Sigmoid colon (tissue), 7 donors: ENCODE results near the gene SERPINA5. TPM values are rescaled to one million over a fixed set of nuclear protein-coding genes. Genes with fewer than 3 reads are reported as not detected.

Source experiments
- DNase-seq: peaks from one replicate; pipeline ENCODE4 v3.0.0-alpha.2; 2019
- H3K27ac ChIP-seq, 4 donors: fragments of 200-600 bp; sonication (generic); one replicate each; pipeline ENCODE4 v1.5.1; 2016 to 2019; ENCODE audit warnings: mild to moderate bottlenecking in 1 of 4
- H3K27me3 ChIP-seq, 3 donors: fragments of 200-600 bp; sonication (generic); one replicate each; pipeline ENCODE4 v1.5.1; 2019; ENCODE audit warnings: mild to moderate bottlenecking in 1 of 3
- H3K36me3 ChIP-seq, 4 donors: fragments of 200-600 bp; sonication (generic); one replicate each; pipeline ENCODE4 v1.5.1; 2016 to 2019
- H3K4me1 ChIP-seq, 4 donors: fragments of 200-600 bp; sonication (generic); one replicate each; pipeline ENCODE4 v1.5.1; 2017 to 2019
- H3K4me3 ChIP-seq, 4 donors: fragments of 200-600 bp; sonication (generic); one replicate each; pipeline ENCODE4 v1.5.1; 2017 to 2019; ENCODE audit warnings: mild to moderate bottlenecking in 2 of 4, moderate library complexity in 1 of 4
- H3K9me3 ChIP-seq, 4 donors: fragments of 200-600 bp in 3 of 4; sonication (generic) in 3 of 4; one replicate each; pipeline versions ENCODE4 v1.5.1 to v1.6.1; 2013 to 2019
- EP300 ChIP-seq, 4 donors: sonication (generic); formaldehyde crosslinking; IDR thresholded peaks; one replicate each; pipeline ENCODE4 v1.6.1; 2017; ENCODE audit warnings: antibody characterized with exemption in 4 of 4
- POLR2A ChIP-seq, 2 donors: fragments of 450-650 bp; IDR thresholded peaks; one replicate each; pipeline ENCODE4 v1.6.1; 2016; ENCODE audit warnings: antibody characterized with exemption in 2 of 2, mild to moderate bottlenecking in 2 of 2, moderate library complexity in 2 of 2
- POLR2AphosphoS5 ChIP-seq, 4 donors: sonication (generic); formaldehyde crosslinking; IDR thresholded peaks; one replicate each; pipeline ENCODE4 v1.6.1; 2017; ENCODE audit warnings: antibody characterized with exemption in 4 of 4
- WGBS, 2 donors: extraction: QIAGEN DNeasy Blood & Tissue Kit; methylation state at CpG; one replicate each; pipeline ENCODE4 v1.1.7; 2013; 5-methylcytosine and 5-hydroxymethylcytosine counted together
- intact Hi-C: fragments of 100-400 bp; cut with DNase I; formaldehyde crosslinking; loops from one replicate; pipeline ENCODE4 v1.15.1; 2023
- polyA plus RNA-seq, 3 donors: library from polyadenylated mRNA; stranded (reverse); fragments of 200-250 nt; gene quantifications; one replicate each; pipeline ENCODE4 v1.2.3, GENCODE V29; 2013
- total RNA-seq, 4 donors: library from RNA; depleted of rRNA; stranded (reverse); fragments of >200 nt; gene quantifications; one replicate each; pipeline ENCODE4 v1.1.0, GENCODE V29; 2016
- TF ChIP-seq, protein P1 (sequence below), 4 experiments: fragments of 450-650 bp in 3 of 4; fragments of 200-600 bp in 1 of 4; IDR thresholded peaks; one replicate each; pipeline ENCODE4 v1.5.1; 2016 to 2019; ENCODE audit warnings: antibody characterized with exemption in 4 of 4, mild to moderate bottlenecking in 3 of 4, moderate library complexity in 2 of 4
- donor health status: healthy with polysubstance abuse.
- donor health status: Bipolar disorder and iron deficiency.
- donor health status: healthy.

SERPINA5 gene
- total and polyA plus RNA-seq, 7 donors = 0.69 to 9.3 (median 3.2) TPM; not detected in 1

DNA sequence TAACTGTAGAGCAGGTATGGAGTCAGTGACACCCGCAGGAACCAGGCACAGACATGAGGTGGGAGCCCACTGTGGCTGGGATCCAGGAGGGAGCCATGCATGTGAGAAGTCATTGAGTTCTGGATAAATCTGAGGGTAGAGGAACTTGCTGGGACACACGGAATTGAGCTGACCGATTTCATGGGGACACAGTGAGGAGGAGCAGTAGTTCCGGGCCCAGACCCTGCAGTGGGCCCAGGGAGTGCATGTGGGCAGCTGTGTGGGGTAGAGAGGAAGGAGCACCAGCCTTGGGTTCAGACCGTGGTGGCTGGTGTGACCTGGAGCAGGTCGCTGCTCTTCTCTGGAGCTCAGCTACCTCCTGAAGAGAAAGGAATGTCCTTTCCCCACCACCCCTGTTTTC is 39.4 kb downstream of the SERPINA5 start:
- Histone ChIP-seq H3K27me3 (no peaks in the 10 kb centered on the region), H3K4me1 (no peaks in the 10 kb centered on the region), H3K27ac (no peak overlapping the region), H3K9me3 (peaks cover 3 to 23% (median 11%) of the 10 kb centered on the region in 4 donors), H3K4me3 (no peak overlapping the region), H3K36me3 (no peaks in the 10 kb centered on the region)
- intact Hi-C loops = no loop called here
- TF ChIP-seq EP300 (IDR thresholded peaks at IDR 0.05) (no peak), POLR2A (IDR thresholded peaks at IDR 0.05) (no peak), POLR2AphosphoS5 (IDR thresholded peaks at IDR 0.05) (no peak)
- TF ChIP-seq, protein P1, sequence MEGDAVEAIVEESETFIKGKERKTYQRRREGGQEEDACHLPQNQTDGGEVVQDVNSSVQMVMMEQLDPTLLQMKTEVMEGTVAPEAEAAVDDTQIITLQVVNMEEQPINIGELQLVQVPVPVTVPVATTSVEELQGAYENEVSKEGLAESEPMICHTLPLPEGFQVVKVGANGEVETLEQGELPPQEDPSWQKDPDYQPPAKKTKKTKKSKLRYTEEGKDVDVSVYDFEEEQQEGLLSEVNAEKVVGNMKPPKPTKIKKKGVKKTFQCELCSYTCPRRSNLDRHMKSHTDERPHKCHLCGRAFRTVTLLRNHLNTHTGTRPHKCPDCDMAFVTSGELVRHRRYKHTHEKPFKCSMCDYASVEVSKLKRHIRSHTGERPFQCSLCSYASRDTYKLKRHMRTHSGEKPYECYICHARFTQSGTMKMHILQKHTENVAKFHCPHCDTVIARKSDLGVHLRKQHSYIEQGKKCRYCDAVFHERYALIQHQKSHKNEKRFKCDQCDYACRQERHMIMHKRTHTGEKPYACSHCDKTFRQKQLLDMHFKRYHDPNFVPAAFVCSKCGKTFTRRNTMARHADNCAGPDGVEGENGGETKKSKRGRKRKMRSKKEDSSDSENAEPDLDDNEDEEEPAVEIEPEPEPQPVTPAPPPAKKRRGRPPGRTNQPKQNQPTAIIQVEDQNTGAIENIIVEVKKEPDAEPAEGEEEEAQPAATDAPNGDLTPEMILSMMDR (IDR thresholded peaks at IDR 0.05) = no peak
- peak; percentile 52 for DNase-seq
- 84 to 89% methylated on average over 6 of the region's 6 CpGs for WGBS, 2 donors

DNA sequence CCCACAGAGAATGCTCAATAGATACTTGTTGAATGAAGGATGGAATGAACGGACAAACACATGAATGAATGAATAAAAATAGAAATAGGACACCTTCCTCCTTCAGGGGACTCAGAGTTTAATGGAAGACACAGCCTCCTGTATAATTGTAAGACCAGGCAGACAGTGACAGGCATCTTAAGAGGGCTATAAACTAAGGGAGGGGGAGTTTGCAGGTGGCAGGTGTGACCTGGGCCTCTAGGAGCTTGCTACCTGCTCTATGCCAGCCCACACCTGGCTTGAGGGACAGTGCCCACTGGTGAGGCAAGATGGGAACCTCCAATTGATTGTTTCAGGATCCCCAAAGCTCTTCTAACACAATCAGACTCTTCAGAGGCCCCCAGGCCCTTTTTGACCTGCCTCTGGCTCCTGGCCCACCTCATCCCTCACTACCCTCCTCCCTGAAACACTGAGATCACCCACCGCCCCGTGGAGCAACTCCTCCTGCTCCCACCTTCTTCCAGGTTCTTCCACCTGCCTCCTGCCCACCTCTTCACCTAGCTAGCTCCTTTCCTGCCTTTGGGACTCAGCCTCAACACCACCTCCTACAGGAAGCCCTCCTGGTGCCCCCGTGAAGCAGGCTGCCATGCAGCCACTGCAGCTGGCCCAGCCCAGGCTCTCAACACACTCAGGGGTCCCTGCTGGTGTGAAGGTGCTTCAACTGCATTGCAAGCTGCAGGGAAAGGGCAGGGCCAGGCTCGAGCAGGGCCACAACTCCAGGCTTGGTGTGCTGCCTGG is 40.3 kb downstream of the SERPINA5 start:
- peak; percentile 50 for DNase-seq
- Histone ChIP-seq H3K9me3 (peaks cover 3 to 23% (median 11%) of the 10 kb centered on the region in 4 donors), H3K36me3 (no peaks in the 10 kb centered on the region), H3K4me1 (no peaks in the 10 kb centered on the region), H3K27me3 (no peaks in the 10 kb centered on the region), H3K4me3 (no peak overlapping the region), H3K27ac (no peak overlapping the region)
- WGBS, 2 donors = 81 to 87% methylated on average over 5 of the region's 5 CpGs
- intact Hi-C loops = no loop called here
- TF ChIP-seq, protein P1 (IDR thresholded peaks at IDR 0.05) = no peak
- TF ChIP-seq POLR2AphosphoS5 (IDR thresholded peaks at IDR 0.05) (no peak), POLR2A (IDR thresholded peaks at IDR 0.05) (no peak), EP300 (IDR thresholded peaks at IDR 0.05) (no peak)

DNA sequence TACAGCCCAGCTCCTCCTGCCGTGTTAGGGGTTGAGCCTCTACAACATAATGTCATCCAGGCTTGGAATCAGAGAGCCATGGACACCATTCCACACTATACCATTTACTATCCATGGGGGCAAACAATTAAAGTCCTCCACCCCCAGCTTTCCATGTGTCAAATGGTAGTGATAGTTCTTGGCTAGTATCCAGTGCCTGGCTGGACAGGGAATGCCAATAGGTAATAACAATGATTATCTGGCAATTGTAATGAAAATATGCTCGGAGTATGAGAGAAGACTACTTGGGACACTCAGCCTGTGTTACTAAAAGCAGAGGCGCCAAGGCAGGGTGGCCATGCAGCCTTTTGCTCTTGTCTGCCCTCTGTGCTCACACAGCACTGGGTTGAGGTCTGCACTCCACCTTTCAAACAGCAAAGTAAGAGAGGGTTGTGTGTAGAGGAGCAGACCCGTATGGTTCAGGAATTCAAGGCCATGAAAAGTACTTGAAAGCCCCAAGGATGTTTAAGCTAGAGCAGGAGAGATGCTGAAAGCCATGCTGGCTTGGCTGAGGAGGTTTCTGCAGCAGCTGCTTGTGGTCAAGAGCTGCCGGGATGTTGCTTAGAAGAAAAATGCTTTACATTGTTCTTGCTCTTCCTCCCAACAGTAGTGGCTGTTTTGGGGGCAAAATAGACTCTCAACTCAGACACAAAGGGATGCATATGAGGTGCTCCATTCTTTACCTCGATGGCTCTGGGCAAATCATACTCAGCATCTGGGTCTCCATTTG is 41.6 kb downstream of the SERPINA5 start:
- Histone ChIP-seq H3K27me3 (no peaks in the 10 kb centered on the region), H3K4me3 (no peak overlapping the region), H3K9me3 (peaks cover 0 to 14% (median 7%) of the 10 kb centered on the region in 4 donors), H3K27ac (no peak overlapping the region), H3K4me1 (no peaks in the 10 kb centered on the region), H3K36me3 (no peaks in the 10 kb centered on the region)
- WGBS, 2 donors = 62 to 77% methylated on average over 6 of the region's 6 CpGs
- DNase-seq = peak; percentile 25
- TF ChIP-seq EP300 (IDR thresholded peaks at IDR 0.05) = no peak
- TF ChIP-seq POLR2A (IDR thresholded peaks at IDR 0.05) = no peak
- TF ChIP-seq POLR2AphosphoS5 (IDR thresholded peaks at IDR 0.05) = no peak
- TF ChIP-seq, protein P1 (IDR thresholded peaks at IDR 0.05) = no peak
- intact Hi-C loops = no loop called here

DNA sequence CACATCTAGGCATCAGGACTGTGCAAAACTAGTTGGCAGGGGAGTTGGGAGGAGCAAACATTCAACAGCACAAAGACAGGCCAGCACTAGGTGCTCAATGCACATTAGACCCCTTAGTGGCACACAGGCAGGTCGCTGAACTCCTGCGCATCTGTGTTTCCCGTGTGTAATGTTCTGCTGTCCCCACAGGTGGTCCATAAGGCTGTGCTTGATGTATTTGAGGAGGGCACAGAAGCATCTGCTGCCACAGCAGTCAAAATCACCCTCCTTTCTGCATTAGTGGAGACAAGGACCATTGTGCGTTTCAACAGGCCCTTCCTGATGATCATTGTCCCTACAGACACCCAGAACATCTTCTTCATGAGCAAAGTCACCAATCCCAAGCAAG is 42.2 kb downstream of the SERPINA5 start:
- Histone ChIP-seq H3K4me1 (no peaks in the 10 kb centered on the region), H3K9me3 (peaks cover 0 to 9% (median 4%) of the 10 kb centered on the region in 4 donors), H3K27ac (no peak overlapping the region), H3K4me3 (no peak overlapping the region), H3K27me3 (no peaks in the 10 kb centered on the region), H3K36me3 (no peaks in the 10 kb centered on the region)
- intact Hi-C loops = no loop called here
- TF ChIP-seq, protein P1 (IDR thresholded peaks at IDR 0.05) = no peak
- TF ChIP-seq POLR2AphosphoS5 (IDR thresholded peaks at IDR 0.05) = no peak
- TF ChIP-seq POLR2A (IDR thresholded peaks at IDR 0.05) = no peak
- no peak for TF ChIP-seq EP300 (IDR thresholded peaks at IDR 0.05)
- peak; percentile 5 for DNase-seq
- WGBS, 2 donors = 90 to 91% methylated on average over 4 of the region's 4 CpGs
